Motor neuron (in vitro differentiated cells): ENCODE results near the gene CATSPERE. TPM values are rescaled to one million over a fixed set of nuclear protein-coding genes. Genes with fewer than 3 reads are reported as not detected.
A peak's percentile ranks its signal among the peaks of the same experiment; 100 is the strongest.

ENCODE experiments used
- ATAC-seq, 8 experiments: fragments of 200-7000 bp; cut with Tn5 transposase; replicated peaks in 6 of 8; 2 replicates each; pipeline ENCODE4 v1.8.0; 2021; ENCODE audit warnings: mild to moderate bottlenecking in 8 of 8, moderate library complexity in 8 of 8
- H3K27ac ChIP-seq, 2 donors: fragments of 250-450 bp; sonication (Bioruptor Pico); 2 replicates each; pipeline ENCODE4 v1.9.0; 2021; ENCODE audit warnings: antibody characterized with exemption in 2 of 2, mild to moderate bottlenecking in 2 of 2, moderate library complexity in 1 of 2
- H3K4me1 ChIP-seq, 2 donors: fragments of 250-450 bp; sonication (Bioruptor Pico); replicated peaks in 1 of 2; 2 replicates each; pipeline ENCODE4 v1.6.1; 2021; ENCODE audit warnings: antibody characterized with exemption in 2 of 2, mild to moderate bottlenecking in 2 of 2, moderate library complexity in 1 of 2
- H3K4me3 ChIP-seq, 5 donors: fragments of 250-450 bp; sonication (Bioruptor Pico); 2 replicates each; pipeline ENCODE4 v1.9.0; 2021; ENCODE audit warnings: antibody characterized with exemption in 5 of 5, mild to moderate bottlenecking in 5 of 5, moderate library complexity in 4 of 5
- WGBS, 10 experiments: fragments of 450-650 bp; shearing (Covaris generic); methylation state at CpG; one replicate each; pipeline ENCODE4 v1.0.0; 2022; 5-methylcytosine and 5-hydroxymethylcytosine counted together
- in situ Hi-C, 9 experiments: fragments of 400-800 bp; cut with MboI; loops; one replicate each; pipeline ENCODE4 v1.15.0; 2021; ENCODE audit warnings: low sequenced_read_pairs in 9 of 9, low pct_unique_long_range_greater_than_20kb in 2 of 9; ENCODE audit not compliant: unreplicated experiment in 9 of 9
- total RNA-seq, 8 experiments: library from RNA; unstranded; fragments of 300-600 nt; gene quantifications; 2 replicates each; pipeline versions ENCODE4 v1.2.3 to v1.2.4, GENCODE V29; 2022

Gene CATSPERE
- total RNA-seq, 8 experiments from 2014 or later, result 0.57 to 2.8 (median 0.66) TPM

DNA sequence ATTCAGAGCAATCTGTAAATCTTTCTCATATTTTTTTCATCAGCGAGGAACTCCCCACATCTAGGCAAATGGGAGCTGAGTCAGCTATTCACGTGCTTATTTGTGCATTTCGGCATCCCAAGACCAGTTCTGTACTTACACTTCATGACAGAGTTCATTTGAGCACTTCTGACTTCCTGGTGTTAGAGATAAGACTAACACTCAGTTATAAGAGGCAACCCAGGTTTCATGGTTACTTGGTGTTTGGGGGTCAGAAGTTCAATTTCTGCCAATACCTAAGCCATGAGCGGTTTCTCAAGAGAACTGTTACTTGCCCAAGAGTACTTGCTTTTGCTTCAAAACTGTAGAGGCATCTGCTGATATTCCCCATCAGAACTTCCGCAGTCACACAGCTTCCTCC lies 167.7 kb downstream of the CATSPERE start:
- Histone ChIP-seq H3K4me3 (no peak overlapping the region), H3K27ac (no peak overlapping the region), H3K4me1 (no peaks in the 10 kb centered on the region)
- in situ Hi-C loops, result loop anchor here in 1 of 9 experiments (25.0 kb wide), 1 partner anchor 359 kb away; no protein-coding TSS in a partner anchor
- WGBS, 10 experiments, result 20 to 100% (median 87%) methylated on average over 1 to 5 of the region's 5 CpGs; no CpG with 5 or more reads in 2 of the 10 experiments
- ATAC-seq, result peak in 2 of 8 experiments; percentile 58 to 79

DNA sequence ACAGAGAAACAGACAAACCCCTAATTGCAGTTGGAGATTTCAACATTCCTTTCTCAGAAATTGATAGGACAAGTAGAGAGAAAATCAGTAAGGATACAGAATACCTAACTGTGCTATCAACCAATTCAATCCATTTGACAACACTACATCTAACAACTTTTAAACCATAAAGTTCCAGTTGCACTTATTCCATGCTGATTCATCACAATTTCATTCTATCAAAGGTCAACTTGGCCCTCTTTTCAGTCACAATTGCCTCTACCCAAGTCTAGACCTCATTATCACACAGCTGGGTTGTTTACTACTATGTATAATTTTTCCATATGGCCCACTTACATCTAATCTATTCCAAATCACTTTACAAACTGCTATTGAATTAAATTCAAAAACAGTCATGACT lies 172.1 kb downstream of the CATSPERE start:
- ATAC-seq, result no peak
- in situ Hi-C loops, result loop anchor here in 1 of 9 experiments (25.0 kb wide), 1 partner anchor 354 kb away; no protein-coding TSS in a partner anchor
- no peaks in the 10 kb centered on the region for H3K4me1 ChIP-seq
- no peak overlapping the region for H3K4me3 ChIP-seq
- no peak overlapping the region for H3K27ac ChIP-seq

DNA sequence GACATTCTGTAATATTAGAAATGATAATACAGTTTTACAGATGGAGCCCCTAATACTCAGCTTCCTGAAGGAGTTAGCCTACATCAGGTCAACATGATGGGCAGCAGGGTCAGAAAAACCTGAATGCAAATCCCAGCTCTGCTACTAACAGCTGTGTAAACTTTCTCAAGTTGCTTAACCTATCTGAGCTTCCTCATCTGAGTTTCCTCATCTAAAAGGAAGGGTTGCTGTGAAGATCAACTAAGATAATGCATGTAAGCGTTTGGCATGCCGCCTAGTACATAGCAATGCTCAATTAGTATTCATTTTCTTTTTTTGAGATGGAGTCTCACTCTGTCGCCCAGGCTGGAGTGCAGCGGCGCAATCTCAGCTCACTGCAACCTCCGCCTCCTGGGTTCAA lies 173.5 kb downstream of the CATSPERE start:
- WGBS, 10 experiments, result 80 to 100% (median 92%) methylated on average over 1 to 6 of the region's 6 CpGs; no CpG with 5 or more reads in 1 of the 10 experiments
- no peak for ATAC-seq
- in situ Hi-C loops, result loop anchor here in 1 of 9 experiments (25.0 kb wide), 1 partner anchor 353 kb away; no protein-coding TSS in a partner anchor
- Histone ChIP-seq H3K4me3 (no peak overlapping the region), H3K4me1 (no peaks in the 10 kb centered on the region), H3K27ac (no peak overlapping the region)

DNA sequence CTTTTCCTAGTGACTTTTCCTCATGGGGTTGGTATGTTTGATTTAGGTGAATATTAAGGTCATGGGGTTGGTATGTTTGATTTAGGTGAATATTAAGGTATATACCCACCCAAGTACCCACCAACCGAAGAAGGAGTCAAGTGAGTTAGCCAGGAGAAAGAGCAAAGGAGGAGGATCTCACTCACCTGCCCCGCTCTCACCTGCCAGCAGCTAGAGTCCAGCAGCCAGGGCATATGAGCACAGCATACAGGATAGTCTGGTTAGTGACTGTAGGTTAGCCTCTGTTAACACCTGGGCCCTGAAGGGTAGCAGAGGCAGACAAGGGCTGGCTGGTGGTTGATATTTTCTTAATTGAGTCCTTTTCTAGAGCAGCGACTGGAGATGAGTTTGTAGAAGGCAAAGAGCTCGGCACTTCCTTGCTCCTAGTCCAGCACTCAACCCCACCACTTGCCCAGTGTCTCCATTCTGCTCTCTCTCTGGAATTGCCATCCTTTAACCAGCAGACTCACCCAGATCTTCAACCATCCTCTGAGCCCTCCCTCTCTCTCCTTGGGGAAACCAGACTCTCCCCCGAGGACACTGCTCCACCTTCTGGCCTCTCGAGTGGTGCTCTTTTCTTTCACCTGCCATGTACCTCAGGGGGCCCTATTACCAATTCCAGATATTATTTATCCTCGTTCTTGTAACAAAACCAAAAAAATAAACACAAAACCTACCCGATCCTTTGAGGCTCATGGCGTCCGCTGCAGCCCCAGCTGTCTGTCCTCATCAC lies 175.6 kb downstream of the CATSPERE start:
- no peaks in the 10 kb centered on the region for H3K4me1 ChIP-seq

DNA sequence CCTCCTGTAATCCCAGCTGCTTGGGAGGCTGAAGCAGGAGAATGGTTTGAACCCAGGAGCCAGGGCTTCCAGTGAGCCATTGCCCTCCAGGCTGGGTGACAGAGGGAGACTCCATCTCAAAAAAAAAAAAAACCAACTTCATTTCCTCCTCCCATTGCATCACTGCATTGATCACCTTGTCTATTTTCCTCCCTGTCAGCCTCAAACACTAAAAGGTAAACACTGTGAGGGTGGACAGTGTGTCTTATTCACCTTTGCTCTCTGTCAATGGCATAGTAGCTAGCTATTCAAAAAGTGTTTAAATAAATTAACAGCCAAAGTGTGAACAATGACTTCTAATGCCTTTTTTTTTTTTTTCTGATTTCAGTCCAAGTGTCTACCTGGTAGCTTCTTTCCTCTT lies 178.5 kb downstream of the CATSPERE start:
- Histone ChIP-seq H3K27ac (no peak overlapping the region), H3K4me1 (no peaks in the 10 kb centered on the region), H3K4me3 (no peak overlapping the region)
- in situ Hi-C loops, result loop anchor here in 1 of 9 experiments (25.0 kb wide), 1 partner anchor 348 kb away; no protein-coding TSS in a partner anchor
- ATAC-seq, result no peak

More for the DNA sequence above, 175.6 kb downstream of the CATSPERE start:
- Histone ChIP-seq H3K4me3 (no peak overlapping the region), H3K27ac (no peak overlapping the region)
- 0 to 93% (median 83%) methylated on average over 1 to 10 of the region's 10 CpGs for WGBS, 10 experiments
- in situ Hi-C loops, result loop anchor here in 1 of 9 experiments (25.0 kb wide), 1 partner anchor 351 kb away; no protein-coding TSS in a partner anchor
- ATAC-seq, result no peak

DNA sequence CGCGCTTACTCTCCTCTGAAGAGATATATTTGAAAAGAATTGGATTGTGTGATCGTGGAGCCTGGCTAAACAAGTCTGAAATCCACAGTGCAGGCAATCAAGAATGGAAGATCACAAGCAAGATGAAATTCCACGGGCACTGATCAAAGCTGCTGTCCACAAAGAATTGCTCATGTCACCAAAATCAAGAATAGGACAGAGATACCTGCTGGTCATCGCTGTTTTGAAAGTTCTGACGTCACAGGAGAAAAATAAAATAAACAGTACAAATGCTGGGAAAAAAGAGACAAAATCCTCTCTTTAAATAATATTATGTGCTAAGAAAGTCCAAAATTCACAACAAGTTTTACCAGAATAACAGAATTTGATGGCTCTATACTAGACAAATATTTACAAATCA lies 179.8 kb downstream of the CATSPERE start:
- in situ Hi-C loops, result loop anchor here in 1 of 9 experiments (25.0 kb wide), 1 partner anchor 346 kb away; no protein-coding TSS in a partner anchor
- Histone ChIP-seq H3K4me3 (no peak overlapping the region), H3K27ac (no peak overlapping the region), H3K4me1 (no peaks in the 10 kb centered on the region)
- no peak for ATAC-seq
- WGBS, 10 experiments, result 54 to 98% (median 85%) methylated on average over 2 to 6 of the region's 6 CpGs; no CpG with 5 or more reads in 1 of the 10 experiments

DNA sequence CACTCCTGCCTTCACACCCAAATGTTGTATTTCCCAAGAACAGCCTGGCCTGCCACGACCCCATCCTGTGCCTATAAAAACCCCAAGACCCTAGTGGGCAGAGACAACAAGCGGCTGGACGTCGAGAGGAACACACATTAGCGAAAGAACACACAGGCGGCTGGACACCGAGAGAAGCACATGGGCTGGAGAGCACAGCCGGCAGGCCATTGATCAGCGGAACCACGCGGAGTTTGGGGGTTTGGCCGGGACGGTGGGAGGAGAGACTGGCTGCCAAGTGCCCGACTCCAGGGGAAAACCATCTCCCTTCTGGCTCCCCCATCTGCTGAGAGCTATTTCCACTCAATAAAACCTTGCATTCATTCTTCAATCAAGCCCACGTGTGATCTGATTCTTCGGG lies 181.5 kb downstream of the CATSPERE start:
- H3K27ac ChIP-seq, result no peak overlapping the region
- 0 to 91% (median 82%) methylated on average over 1 to 9 of the region's 16 CpGs; no CpG with 5 or more reads in 2 of the 10 experiments for WGBS, 10 experiments
- H3K4me3 ChIP-seq, result no peak overlapping the region
- H3K4me1 ChIP-seq, result no peaks in the 10 kb centered on the region
- ATAC-seq, result no peak
- in situ Hi-C loops, result loop anchor here in 1 of 9 experiments (25.0 kb wide), 1 partner anchor 345 kb away; no protein-coding TSS in a partner anchor

DNA sequence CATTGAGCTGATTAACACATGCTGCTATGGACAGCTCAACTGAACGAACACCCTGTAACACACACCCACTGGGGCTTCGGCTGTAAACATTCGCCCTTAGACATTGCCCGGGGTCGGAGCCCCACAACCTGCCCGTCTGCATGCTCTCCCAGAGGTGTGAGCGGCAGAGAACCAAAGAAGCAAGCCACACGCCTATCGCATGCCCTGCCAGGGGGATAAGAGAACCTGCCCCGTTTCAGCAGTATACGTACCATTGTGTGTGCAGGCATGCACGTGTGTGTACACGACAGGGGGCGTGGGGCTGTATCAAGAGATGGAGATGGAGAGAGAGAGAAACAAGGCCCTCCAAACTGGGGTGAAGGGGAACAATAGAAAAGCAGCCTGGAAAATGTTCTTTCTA lies 181.9 kb downstream of the CATSPERE start:
- in situ Hi-C loops, result loop anchor here in 1 of 9 experiments (25.0 kb wide), 1 partner anchor 344 kb away; no protein-coding TSS in a partner anchor
- no peak overlapping the region for H3K4me3 ChIP-seq
- H3K4me1 ChIP-seq, result no peaks in the 10 kb centered on the region
- ATAC-seq, result no peak
- no peak overlapping the region for H3K27ac ChIP-seq
- WGBS, 10 experiments, result 48 to 100% (median 95%) methylated on average over 1 to 13 of the region's 14 CpGs; no CpG with 5 or more reads in 2 of the 10 experiments

DNA sequence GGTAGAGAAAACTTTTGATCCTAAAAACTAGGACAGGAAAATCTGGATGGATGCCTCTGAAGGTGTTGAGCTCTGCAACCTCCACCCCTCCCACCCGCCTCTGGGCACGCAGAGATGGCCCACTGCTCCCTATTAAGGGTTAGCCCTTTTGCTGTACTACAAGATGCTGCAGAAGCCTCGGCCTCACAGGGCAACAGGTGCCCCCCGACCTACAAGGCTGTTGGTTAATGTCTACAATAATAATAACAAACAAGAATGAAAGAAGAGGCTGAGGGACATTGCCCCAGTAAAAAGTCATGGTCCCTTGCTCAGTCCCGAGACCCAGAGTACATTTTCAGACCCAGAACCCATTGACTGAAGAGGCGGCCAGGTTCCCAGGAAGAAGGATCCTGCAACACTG lies 184.3 kb downstream of the CATSPERE start:
- WGBS, 10 experiments, result 17 to 100% (median 83%) methylated on average over 1 to 4 of the region's 6 CpGs; no CpG with 5 or more reads in 5 of the 10 experiments
- Histone ChIP-seq H3K27ac (no peak overlapping the region), H3K4me1 (no peaks in the 10 kb centered on the region), H3K4me3 (no peak overlapping the region)
- in situ Hi-C loops, result loop anchor here in 1 of 9 experiments (25.0 kb wide), 1 partner anchor 342 kb away; no protein-coding TSS in a partner anchor
- ATAC-seq, result no peak

DNA sequence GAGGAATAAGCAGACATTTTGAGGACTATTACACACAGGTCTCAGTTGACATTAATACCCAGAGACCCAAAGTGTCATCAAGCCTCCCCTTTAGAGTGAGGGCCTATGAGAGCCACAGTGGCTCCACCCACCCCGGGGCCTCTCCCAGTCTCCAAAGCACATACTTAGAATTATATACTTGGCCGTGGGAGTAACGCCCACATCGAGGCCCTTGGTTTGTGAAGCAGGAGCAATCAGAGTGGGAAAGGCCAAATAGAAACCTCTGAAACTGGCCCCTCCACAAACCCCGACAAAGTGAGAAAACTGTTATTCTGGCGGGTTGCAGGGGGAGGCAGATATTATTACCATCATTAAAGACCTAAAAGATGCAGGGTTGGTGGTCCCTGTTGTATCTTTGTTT lies 184.8 kb downstream of the CATSPERE start:
- WGBS, 10 experiments, result 43 to 86% (median 69%) methylated on average over 3 to 6 of the region's 6 CpGs; no CpG with 5 or more reads in 4 of the 10 experiments
- in situ Hi-C loops, result loop anchor here in 1 of 9 experiments (25.0 kb wide), 1 partner anchor 341 kb away; no protein-coding TSS in a partner anchor
- Histone ChIP-seq H3K4me1 (no peaks in the 10 kb centered on the region), H3K27ac (no peak overlapping the region), H3K4me3 (no peak overlapping the region)
- no peak for ATAC-seq

DNA sequence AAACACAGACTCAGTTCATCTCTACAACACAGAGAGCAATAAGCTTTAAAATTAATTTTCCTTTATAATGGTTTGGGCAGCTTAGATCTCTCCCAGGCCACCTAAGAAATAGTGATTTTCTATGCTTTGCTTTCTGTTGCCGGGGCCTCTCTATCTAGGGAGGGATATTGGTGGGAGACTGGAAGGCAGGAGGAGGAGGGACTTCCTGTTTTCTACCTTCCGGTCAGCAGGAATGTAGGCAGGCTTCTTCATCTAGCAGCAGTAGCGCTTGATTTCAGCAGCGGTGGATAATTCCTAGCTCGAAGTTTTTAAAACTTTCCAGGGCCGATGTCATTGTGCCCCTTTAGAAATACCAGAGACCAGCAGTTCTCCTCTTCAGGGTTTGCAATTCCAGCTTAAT lies 186.7 kb downstream of the CATSPERE start:
- no peak overlapping the region for H3K4me3 ChIP-seq
- peaks cover 3 to 4% of the 10 kb centered on the region in 2 donors for H3K4me1 ChIP-seq
- ATAC-seq, result no peak
- in situ Hi-C loops, result loop anchor here in 1 of 9 experiments (25.0 kb wide), 1 partner anchor 339 kb away; no protein-coding TSS in a partner anchor
- 63 to 90% (median 88%) methylated on average over 1 to 6 of the region's 6 CpGs; no CpG with 5 or more reads in 3 of the 10 experiments for WGBS, 10 experiments
- no peak overlapping the region for H3K27ac ChIP-seq

DNA sequence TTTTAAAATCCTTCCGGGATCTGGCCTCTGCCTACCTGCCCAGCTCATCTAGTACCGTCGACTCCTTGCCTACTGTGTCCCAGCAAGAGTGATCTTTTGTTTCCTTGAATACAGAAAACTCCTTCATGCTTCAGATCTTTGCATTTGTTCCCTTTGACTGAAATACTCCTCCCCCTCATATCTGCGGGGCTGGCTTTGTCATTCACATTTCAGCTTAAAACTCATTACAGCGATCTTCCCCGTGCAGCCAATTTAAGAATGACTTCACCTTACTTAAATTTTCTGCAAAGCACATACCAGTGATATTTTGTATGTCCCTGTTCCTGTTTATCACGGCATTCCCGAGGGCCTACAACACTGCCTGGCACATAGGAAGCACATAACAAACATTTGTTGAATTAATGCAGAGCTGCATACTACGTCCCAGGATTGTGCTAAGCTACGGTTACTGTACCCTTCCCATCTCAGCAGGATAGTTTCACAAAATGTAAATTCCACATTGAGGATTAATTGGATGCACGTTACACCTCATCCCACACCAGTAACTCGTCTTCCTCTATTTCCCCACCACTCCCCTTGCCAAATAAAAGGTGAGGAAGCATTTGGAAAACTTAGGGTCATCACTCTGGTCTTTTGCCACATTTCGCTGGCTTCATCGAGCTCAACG lies 191.0 kb downstream of the CATSPERE start:
- in situ Hi-C loops, result no loop called here
- peak overlapping the region; percentile 55 to 80 for H3K27ac ChIP-seq

More for the DNA sequence above, 191.0 kb downstream of the CATSPERE start:
- Histone ChIP-seq H3K4me3 (peak overlapping the region; percentile 37 to 96 (median 71)), H3K4me1 (peaks cover 12 to 29% of the 10 kb centered on the region in 2 donors)
- ATAC-seq, result peak in 4 of 8 experiments; percentile 0 to 12 (median 7)
- WGBS, 10 experiments, result 15 to 70% (median 37%) methylated on average over 3 to 15 of the region's 15 CpGs
